Cardiac muscle cell (in vitro differentiated cells and primary cell): ENCODE data around the gene MLF2. TPM values are rescaled to one million over a fixed set of nuclear protein-coding genes. Genes with fewer than 3 reads are reported as not detected.

Experiments used
- DNase-seq, 2 donors: peaks; one replicate each; pipeline versions ENCODE4 v3.0.0 to v3.0.0-alpha.2; 2010 to 2017; ENCODE audit warnings: low read depth in 1 of 2, low spot score in 1 of 2
- H3K27ac ChIP-seq: fragments of 200-600 bp; sonication (generic); 2 replicates; pipeline ENCODE4 v1.5.1; 2016
- H3K27me3 ChIP-seq: fragments of 200-600 bp; sonication (generic); 2 replicates; pipeline ENCODE4 v1.6.0; 2016; ENCODE audit warnings: control low read depth
- H3K36me3 ChIP-seq: fragments of 200-600 bp; sonication (generic); 2 replicates; pipeline ENCODE4 v1.5.1; 2016; ENCODE audit warnings: control low read depth
- H3K4me1 ChIP-seq: fragments of 200-600 bp; sonication (generic); 2 replicates; pipeline ENCODE4 v1.8.1; 2017; ENCODE audit warnings: low read depth, mild to moderate bottlenecking, mixed run types
- H3K4me3 ChIP-seq: fragments of 200-600 bp; sonication (generic); 2 replicates; pipeline ENCODE4 v1.5.1; 2016; ENCODE audit warnings: mild to moderate bottlenecking
- H3K9me3 ChIP-seq: fragments of 200-600 bp; sonication (generic); 2 replicates; pipeline ENCODE4 v1.5.1; 2017; ENCODE audit warnings: low read depth, mild to moderate bottlenecking, control low read depth
- CTCF ChIP-seq: IDR thresholded peaks from 2 replicates; pipeline ENCODE4 v1.5.1; 2012; ENCODE audit warnings: low read depth, mild to moderate bottlenecking, low read length
- polyA plus RNA-seq: library from polyadenylated mRNA; unstranded; fragments of >200 nt; fragmentation: Nextera tagmentation; extraction: Ambion mirVana; gene quantifications from 2 replicates; pipeline ENCODE4 v1.2.1, GENCODE V29; 2016
- total RNA-seq: library from RNA; depleted of rRNA; stranded (reverse); fragments of >200 nt; gene quantifications from 2 replicates; pipeline ENCODE4 v1.2.3, GENCODE V29; 2016

MLF2 gene
- total and polyA plus RNA-seq, 2 experiments from 2014 or later, result 342 to 592 TPM

GRCh38 chr12:6775185-6776174, 22.5 kb upstream of the MLF2 start:
- no peaks in the 10 kb centered on the region for H3K36me3 ChIP-seq
- H3K27ac ChIP-seq, result no peak overlapping the region
- no peak for DNase-seq
- peaks cover 29% of the 10 kb centered on the region for H3K27me3 ChIP-seq
- H3K9me3 ChIP-seq, result no peaks in the 10 kb centered on the region
- no peak overlapping the region for H3K4me3 ChIP-seq
- TF ChIP-seq CTCF, result no peak
- peaks cover 6% of the 10 kb centered on the region for H3K4me1 ChIP-seq

GRCh38 chr12:6774499-6775062, 21.6 kb upstream of the MLF2 start:
- Histone ChIP-seq H3K9me3 (no peaks in the 10 kb centered on the region), H3K27me3 (peaks cover 29% of the 10 kb centered on the region), H3K4me1 (peaks cover 6% of the 10 kb centered on the region), H3K27ac (no peak overlapping the region), H3K4me3 (no peak overlapping the region), H3K36me3 (no peaks in the 10 kb centered on the region)
- no peak for TF ChIP-seq CTCF
- no peak for DNase-seq

- Histone ChIP-seq H3K4me1 (peaks cover 8% of the 10 kb centered on the region), H3K36me3 (no peaks in the 10 kb centered on the region), H3K4me3 (no peak overlapping the region), H3K27me3 (peaks cover 29% of the 10 kb centered on the region), H3K27ac (no peak overlapping the region), H3K9me3 (no peaks in the 10 kb centered on the region)
- TF ChIP-seq CTCF, result no peak
- DNase-seq, result peak in 1 of 2 donors; percentile 44
Measured at GRCh38 chr12:6773590-6774351, 20.8 kb upstream of the MLF2 start.

- H3K36me3 ChIP-seq, result no peaks in the 10 kb centered on the region
- TF ChIP-seq CTCF, result no peak
- H3K4me3 ChIP-seq, result no peak overlapping the region
- peaks cover 10% of the 10 kb centered on the region for H3K4me1 ChIP-seq
- H3K27ac ChIP-seq, result no peak overlapping the region
- H3K27me3 ChIP-seq, result peaks cover 29% of the 10 kb centered on the region
- DNase-seq, result no peak
- H3K9me3 ChIP-seq, result no peaks in the 10 kb centered on the region
Measured at GRCh38 chr12:6772726-6773589, 20.0 kb upstream of the MLF2 start.

GRCh38 chr12:6772331-6772695, 19.4 kb upstream of the MLF2 start, which contains the start of gene LAG3:
TSS of gene LAG3 (plus strand) at chr12:6772520. CDS start at chr12:6772853, 333 bp downstream.
- Histone ChIP-seq H3K4me3 (no peak within 1 kb of the TSS), H3K27ac (no peak within 1 kb of the TSS), H3K9me3 (no peaks in the 10 kb centered on the region), H3K27me3 (peaks cover 29% of the 10 kb centered on the region), H3K36me3 (no peaks in the 10 kb centered on the region), H3K4me1 (peaks cover 10% of the 10 kb centered on the region)
- TF ChIP-seq CTCF, result no peak
- no peak for DNase-seq
